Liver (tissue), 9 donors: Measurements from ENCODE around the gene ARHGAP1. TPM values are rescaled to one million over a fixed set of nuclear protein-coding genes. Genes with fewer than 3 reads are reported as not detected.

Experiments used
- DNase-seq: peaks from one replicate; pipeline ENCODE4 v3.0.0-alpha.2; 2017; ENCODE audit warnings: low spot score
- H3K27ac ChIP-seq, 2 donors: one replicate each; pipeline ENCODE4 v1.7.0; 2013; ENCODE audit warnings: inconsistent platforms in 2 of 2, low read length in 2 of 2, control low read depth in 1 of 2, low read depth in 1 of 2, mild to moderate bottlenecking in 1 of 2
- H3K27me3 ChIP-seq, 4 donors: one replicate each; pipeline versions ENCODE4 v1.6.1 to v1.7.0; 2013; ENCODE audit warnings: low read length in 3 of 4, inconsistent platforms in 1 of 4, mild to moderate bottlenecking in 1 of 4, moderate library complexity in 1 of 4; ENCODE audit not compliant: control insufficient read depth in 4 of 4, insufficient read depth in 4 of 4
- H3K36me3 ChIP-seq, 4 donors: one replicate each; pipeline versions ENCODE4 v1.6.1 to v1.7.0; 2013; ENCODE audit warnings: low read length in 3 of 4, mild to moderate bottlenecking in 3 of 4, low read depth in 1 of 4, moderate library complexity in 1 of 4; ENCODE audit not compliant: control insufficient read depth in 4 of 4, insufficient read depth in 3 of 4
- H3K4me1 ChIP-seq, 4 donors: one replicate each; pipeline versions ENCODE4 v1.6.1 to v1.7.0; 2013; ENCODE audit warnings: low read length in 3 of 4, mild to moderate bottlenecking in 3 of 4, moderate library complexity in 1 of 4; ENCODE audit not compliant: control insufficient read depth in 4 of 4, insufficient read depth in 4 of 4
- H3K4me3 ChIP-seq, 3 donors: one replicate each; pipeline versions ENCODE4 v1.6.1 to v1.7.0; 2013; ENCODE audit warnings: low read length in 3 of 3, control low read depth in 1 of 3, low read depth in 1 of 3, mild to moderate bottlenecking in 1 of 3
- H3K9ac ChIP-seq, 2 donors: one replicate each; pipeline ENCODE4 v1.7.0; 2013; ENCODE audit warnings: low read length in 2 of 2, mild to moderate bottlenecking in 2 of 2, moderate library complexity in 2 of 2, control low read depth in 1 of 2, low read depth in 1 of 2
- H3K9me3 ChIP-seq, 4 donors: one replicate each; pipeline versions ENCODE4 v1.6.1 to v1.7.0; 2013; ENCODE audit warnings: low read length in 3 of 4; ENCODE audit not compliant: control insufficient read depth in 4 of 4
- FOXA1 ChIP-seq: IDR thresholded peaks from 2 replicates; pipeline ENCODE4 v1.6.1; 2016; ENCODE audit warnings: antibody characterized with exemption
- FOXA2 ChIP-seq: IDR thresholded peaks from 2 replicates; pipeline ENCODE4 v1.6.1; 2016; ENCODE audit warnings: antibody characterized with exemption
- GABPA ChIP-seq, 2 donors: IDR thresholded peaks in 1 of 2; conservative IDR thresholded peaks in 1 of 2; 2 replicates each; pipeline ENCODE4 v1.6.1; 2016; ENCODE audit warnings: antibody characterized with exemption in 2 of 2, mild to moderate bottlenecking in 1 of 2, moderate library complexity in 1 of 2
- HNF4A ChIP-seq, 2 donors: conservative IDR thresholded peaks; 2 replicates each; pipeline ENCODE4 v1.6.1; 2016; ENCODE audit warnings: antibody characterized with exemption in 2 of 2, mild to moderate bottlenecking in 2 of 2
- HNF4G ChIP-seq: IDR thresholded peaks from 2 replicates; pipeline ENCODE4 v1.6.1; 2016; ENCODE audit warnings: antibody characterized with exemption
- JUND ChIP-seq, 2 donors: IDR thresholded peaks; 2 replicates each; pipeline ENCODE4 v1.6.1; 2016; ENCODE audit warnings: antibody characterized with exemption in 2 of 2
- NR2F2 ChIP-seq: IDR thresholded peaks from 2 replicates; pipeline ENCODE4 v1.6.1; 2016; ENCODE audit warnings: antibody characterized with exemption
- RAD21 ChIP-seq, 2 donors: IDR thresholded peaks; 2 replicates each; pipeline ENCODE4 v1.6.1; 2016; ENCODE audit warnings: antibody characterized with exemption in 2 of 2, mild to moderate bottlenecking in 2 of 2
- RXRA ChIP-seq, 2 donors: IDR thresholded peaks; 2 replicates each; pipeline ENCODE4 v1.6.1; 2017 to 2018; ENCODE audit warnings: antibody characterized with exemption in 2 of 2, mild to moderate bottlenecking in 1 of 2
- SP1 ChIP-seq: IDR thresholded peaks from 2 replicates; pipeline ENCODE4 v1.6.1; 2018; ENCODE audit warnings: antibody characterized with exemption, mild to moderate bottlenecking
- TAF1 ChIP-seq: conservative IDR thresholded peaks from 2 replicates; pipeline ENCODE4 v1.6.1; 2016; ENCODE audit warnings: antibody characterized with exemption, mild to moderate bottlenecking
- YY1 ChIP-seq: IDR thresholded peaks from 2 replicates; pipeline ENCODE4 v1.6.1; 2016; ENCODE audit warnings: antibody characterized with exemption, mild to moderate bottlenecking
- WGBS: extraction: QIAGEN DNeasy Blood & Tissue Kit; methylation state at CpG from one replicate; pipeline ENCODE4 v1.1.7; 2013; 5-methylcytosine and 5-hydroxymethylcytosine counted together
- polyA plus RNA-seq, 2 donors: library from polyadenylated mRNA; stranded (reverse) in 1 of 2; unstranded in 1 of 2; fragments of 200-250 nt in 1 of 2; fragments of >200 nt in 1 of 2; fragmentation: Nextera tagmentation in 1 of 2; extraction: Ambion mirVana in 1 of 2; gene quantifications; one replicate each; pipeline versions ENCODE4 v1.2.1 to v1.2.3, GENCODE V29; 2013 to 2015
- total RNA-seq, 2 donors: library from RNA; depleted of rRNA; stranded (reverse); fragments of >200 nt; gene quantifications; one replicate each; pipeline ENCODE4 v1.2.3, GENCODE V29; 2014
- TF ChIP-seq, protein P1 (sequence below): IDR thresholded peaks from 2 replicates; pipeline ENCODE4 v1.6.1; 2016; ENCODE audit warnings: antibody characterized with exemption, mild to moderate bottlenecking
- TF ChIP-seq, protein P2 (sequence below): IDR thresholded peaks from 2 replicates; pipeline ENCODE4 v1.6.1; 2016; ENCODE audit warnings: antibody characterized with exemption
- TF ChIP-seq, protein P3 (sequence below): fragments of 150-350 bp; IDR thresholded peaks from 2 replicates; pipeline ENCODE4 v1.5.1; 2017; ENCODE audit warnings: improper control_type of control experiment, low read depth, low read length; ENCODE audit not compliant: missing input control
- TF ChIP-seq, protein P4 (sequence below): IDR thresholded peaks from 2 replicates; pipeline ENCODE4 v1.6.1; 2016; ENCODE audit warnings: antibody characterized with exemption
- donor health status: healthy.
- donor health status: healthy.
- donor health status: healthy.
- donor health status: healthy.
- donor health status: healthy.

ARHGAP1 gene
- total and polyA plus RNA-seq, 4 donors, result 10.9 to 21.9 (median 20.1) TPM

DNA sequence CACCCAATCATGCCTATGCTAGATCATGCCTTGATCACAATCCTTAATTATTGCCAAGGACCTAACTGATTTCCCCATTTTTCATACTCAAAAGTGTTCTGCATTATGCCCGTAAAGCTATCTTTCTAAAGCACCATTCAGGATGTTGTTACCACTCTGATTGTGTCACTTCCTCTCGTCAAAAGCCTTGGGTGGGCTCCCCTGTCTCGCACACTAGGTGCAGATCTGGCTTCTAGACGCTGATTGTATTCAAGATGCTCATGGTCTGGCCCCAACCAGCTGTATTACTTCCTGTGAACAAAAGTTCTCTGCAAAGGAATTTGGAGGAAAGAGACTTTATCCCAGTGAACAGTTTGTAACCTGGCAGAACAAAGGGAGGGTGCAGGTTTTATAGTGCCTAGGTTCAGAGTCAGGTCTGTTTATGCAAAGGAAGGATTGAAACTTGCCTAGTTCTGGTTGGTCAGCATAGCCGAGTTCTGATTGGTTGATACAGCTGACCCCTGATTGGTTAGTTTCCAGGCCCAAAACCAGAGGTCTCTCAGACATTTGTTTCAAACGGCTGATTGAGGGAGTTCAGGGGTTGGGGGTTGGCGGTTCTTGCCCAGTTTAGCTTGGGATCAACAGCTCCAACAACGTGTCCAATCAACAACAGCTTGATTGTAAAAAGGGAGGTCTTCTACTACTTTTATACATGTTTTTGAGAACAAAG lies 57.6 kb downstream of the ARHGAP1 start:
- Histone ChIP-seq H3K36me3 (peaks cover 6 to 26% (median 16%) of the 10 kb centered on the region in 4 donors), H3K27ac (no peak overlapping the region), H3K9ac (no peak overlapping the region), H3K27me3 (no peaks in the 10 kb centered on the region), H3K4me1 (peaks cover 3 to 13% (median 10%) of the 10 kb centered on the region in 4 donors), H3K4me3 (no peak overlapping the region), H3K9me3 (no peaks in the 10 kb centered on the region)
- WGBS, result 96% methylated on average over 8 of the region's 8 CpGs
- TF ChIP-seq TAF1, result no peak
- no peak for TF ChIP-seq HNF4A (conservative IDR thresholded peaks at IDR 0.05)
- TF ChIP-seq, protein P1, sequence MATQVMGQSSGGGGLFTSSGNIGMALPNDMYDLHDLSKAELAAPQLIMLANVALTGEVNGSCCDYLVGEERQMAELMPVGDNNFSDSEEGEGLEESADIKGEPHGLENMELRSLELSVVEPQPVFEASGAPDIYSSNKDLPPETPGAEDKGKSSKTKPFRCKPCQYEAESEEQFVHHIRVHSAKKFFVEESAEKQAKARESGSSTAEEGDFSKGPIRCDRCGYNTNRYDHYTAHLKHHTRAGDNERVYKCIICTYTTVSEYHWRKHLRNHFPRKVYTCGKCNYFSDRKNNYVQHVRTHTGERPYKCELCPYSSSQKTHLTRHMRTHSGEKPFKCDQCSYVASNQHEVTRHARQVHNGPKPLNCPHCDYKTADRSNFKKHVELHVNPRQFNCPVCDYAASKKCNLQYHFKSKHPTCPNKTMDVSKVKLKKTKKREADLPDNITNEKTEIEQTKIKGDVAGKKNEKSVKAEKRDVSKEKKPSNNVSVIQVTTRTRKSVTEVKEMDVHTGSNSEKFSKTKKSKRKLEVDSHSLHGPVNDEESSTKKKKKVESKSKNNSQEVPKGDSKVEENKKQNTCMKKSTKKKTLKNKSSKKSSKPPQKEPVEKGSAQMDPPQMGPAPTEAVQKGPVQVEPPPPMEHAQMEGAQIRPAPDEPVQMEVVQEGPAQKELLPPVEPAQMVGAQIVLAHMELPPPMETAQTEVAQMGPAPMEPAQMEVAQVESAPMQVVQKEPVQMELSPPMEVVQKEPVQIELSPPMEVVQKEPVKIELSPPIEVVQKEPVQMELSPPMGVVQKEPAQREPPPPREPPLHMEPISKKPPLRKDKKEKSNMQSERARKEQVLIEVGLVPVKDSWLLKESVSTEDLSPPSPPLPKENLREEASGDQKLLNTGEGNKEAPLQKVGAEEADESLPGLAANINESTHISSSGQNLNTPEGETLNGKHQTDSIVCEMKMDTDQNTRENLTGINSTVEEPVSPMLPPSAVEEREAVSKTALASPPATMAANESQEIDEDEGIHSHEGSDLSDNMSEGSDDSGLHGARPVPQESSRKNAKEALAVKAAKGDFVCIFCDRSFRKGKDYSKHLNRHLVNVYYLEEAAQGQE, result no peak
- TF ChIP-seq YY1, result no peak
- TF ChIP-seq FOXA2, result no peak
- TF ChIP-seq RAD21 (IDR thresholded peaks at IDR 0.05), result no peak
- no peak for TF ChIP-seq FOXA1
- no peak for TF ChIP-seq RXRA (IDR thresholded peaks at IDR 0.05)
- TF ChIP-seq, protein P2, sequence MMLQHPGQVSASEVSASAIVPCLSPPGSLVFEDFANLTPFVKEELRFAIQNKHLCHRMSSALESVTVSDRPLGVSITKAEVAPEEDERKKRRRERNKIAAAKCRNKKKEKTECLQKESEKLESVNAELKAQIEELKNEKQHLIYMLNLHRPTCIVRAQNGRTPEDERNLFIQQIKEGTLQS, result no peak
- TF ChIP-seq, protein P3, sequence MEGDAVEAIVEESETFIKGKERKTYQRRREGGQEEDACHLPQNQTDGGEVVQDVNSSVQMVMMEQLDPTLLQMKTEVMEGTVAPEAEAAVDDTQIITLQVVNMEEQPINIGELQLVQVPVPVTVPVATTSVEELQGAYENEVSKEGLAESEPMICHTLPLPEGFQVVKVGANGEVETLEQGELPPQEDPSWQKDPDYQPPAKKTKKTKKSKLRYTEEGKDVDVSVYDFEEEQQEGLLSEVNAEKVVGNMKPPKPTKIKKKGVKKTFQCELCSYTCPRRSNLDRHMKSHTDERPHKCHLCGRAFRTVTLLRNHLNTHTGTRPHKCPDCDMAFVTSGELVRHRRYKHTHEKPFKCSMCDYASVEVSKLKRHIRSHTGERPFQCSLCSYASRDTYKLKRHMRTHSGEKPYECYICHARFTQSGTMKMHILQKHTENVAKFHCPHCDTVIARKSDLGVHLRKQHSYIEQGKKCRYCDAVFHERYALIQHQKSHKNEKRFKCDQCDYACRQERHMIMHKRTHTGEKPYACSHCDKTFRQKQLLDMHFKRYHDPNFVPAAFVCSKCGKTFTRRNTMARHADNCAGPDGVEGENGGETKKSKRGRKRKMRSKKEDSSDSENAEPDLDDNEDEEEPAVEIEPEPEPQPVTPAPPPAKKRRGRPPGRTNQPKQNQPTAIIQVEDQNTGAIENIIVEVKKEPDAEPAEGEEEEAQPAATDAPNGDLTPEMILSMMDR, result no peak
- no peak for TF ChIP-seq SP1
- no peak for TF ChIP-seq JUND (IDR thresholded peaks at IDR 0.05)
- TF ChIP-seq NR2F2, result no peak
- no peak for TF ChIP-seq GABPA (IDR thresholded peaks at IDR 0.05 in 1 of 2, conservative IDR thresholded peaks at IDR 0.05 in 1 of 2)
- TF ChIP-seq, protein P4, sequence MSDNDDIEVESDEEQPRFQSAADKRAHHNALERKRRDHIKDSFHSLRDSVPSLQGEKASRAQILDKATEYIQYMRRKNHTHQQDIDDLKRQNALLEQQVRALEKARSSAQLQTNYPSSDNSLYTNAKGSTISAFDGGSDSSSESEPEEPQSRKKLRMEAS, result no peak
- DNase-seq, result no peak

DNA sequence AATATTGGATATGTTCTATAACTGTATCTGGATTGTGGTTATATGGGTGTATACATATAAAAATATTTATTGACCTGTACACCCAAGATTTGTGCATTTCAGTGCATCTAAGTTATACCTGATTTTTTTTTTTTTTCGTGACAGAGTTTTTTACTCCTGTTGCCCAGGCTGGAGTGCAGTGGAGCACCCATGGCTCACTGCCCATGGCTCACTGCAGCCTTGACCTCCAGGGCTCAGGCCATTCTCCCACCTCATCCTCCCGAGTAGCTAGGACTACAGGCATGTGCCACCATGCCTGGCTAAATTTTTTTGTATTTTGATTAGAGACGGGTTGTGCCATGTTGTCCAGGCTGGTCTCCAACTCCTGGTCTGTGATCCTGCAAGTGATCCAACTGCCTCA lies 58.8 kb downstream of the ARHGAP1 start:
- peaks cover 6 to 19% (median 12%) of the 10 kb centered on the region in 4 donors for H3K36me3 ChIP-seq
- H3K27ac ChIP-seq, result no peak overlapping the region
- WGBS, result 56% methylated on average over 3 of the region's 3 CpGs
- peaks cover 3 to 13% (median 10%) of the 10 kb centered on the region in 4 donors for H3K4me1 ChIP-seq
- no peak overlapping the region for H3K9ac ChIP-seq
- no peak overlapping the region for H3K4me3 ChIP-seq
- no peak for TF ChIP-seq GABPA (IDR thresholded peaks at IDR 0.05 in 1 of 2, conservative IDR thresholded peaks at IDR 0.05 in 1 of 2)
- no peak for TF ChIP-seq NR2F2
- TF ChIP-seq FOXA1, result no peak
- TF ChIP-seq RXRA (IDR thresholded peaks at IDR 0.05), result no peak
- TF ChIP-seq JUND (IDR thresholded peaks at IDR 0.05), result no peak
- TF ChIP-seq, protein P3, result no peak
- TF ChIP-seq HNF4G, result no peak
- TF ChIP-seq, protein P1, result no peak
- TF ChIP-seq, protein P2, result no peak
- no peak for TF ChIP-seq YY1
- no peak for TF ChIP-seq SP1
- no peak for DNase-seq
- no peaks in the 10 kb centered on the region for H3K9me3 ChIP-seq
- no peaks in the 10 kb centered on the region for H3K27me3 ChIP-seq
